A673 (cell line): ENCODE results near the gene NACC2. TPM values are rescaled to one million over a fixed set of nuclear protein-coding genes. Genes with fewer than 3 reads are reported as not detected.

ENCODE experiments used
- BruUV-seq: library from RNA; stranded (reverse); fragments of 400-500 nt; replicated peaks from 2 replicates; lab custom pipeline; 2021; lab: Mats Ljungman, UMichigan
- CTCF ChIA-PET: fragments of 300-600 bp; sonication (Branson Sonifier 250); formaldehyde crosslinking; loops from one replicate; lab custom pipeline; 2022; ENCODE audit warnings: antibody characterized with exemption; lab: Charles Lee
- POLR2A ChIA-PET: fragments of 300-600 bp; sonication (Branson Sonifier 250); formaldehyde crosslinking; loops from one replicate; lab custom pipeline; 2022; ENCODE audit warnings: antibody characterized with exemption; ENCODE audit not compliant: low non-redundant PET; lab: Charles Lee
- DNase-seq: peaks from one replicate; pipeline ENCODE4 v3.0.0-alpha.2; 2015; ENCODE audit warnings: low spot score
- H3K27ac ChIP-seq: fragments of 200-600 bp; sonication (generic); 2 replicates; pipeline ENCODE4 v1.5.1; 2016; ENCODE audit warnings: mixed run types, low read depth, mild to moderate bottlenecking, mixed read lengths, antibody characterized with exemption, low read length; ENCODE audit not compliant: poor library complexity, severe bottlenecking
- H3K27me3 ChIP-seq: fragments of 200-600 bp; sonication (generic); replicated peaks from 2 replicates; pipeline ENCODE4 v1.6.1; 2017; ENCODE audit warnings: mixed run types, low read depth, mild to moderate bottlenecking, mixed read lengths, antibody characterized with exemption, low read length; ENCODE audit not compliant: insufficient read depth, poor library complexity
- H3K36me3 ChIP-seq: fragments of 200-600 bp; sonication (generic); 2 replicates; pipeline ENCODE4 v1.6.1; 2016; ENCODE audit warnings: mixed run types, mild to moderate bottlenecking, mixed read lengths, antibody characterized with exemption, low read length; ENCODE audit not compliant: insufficient read depth, poor library complexity, severe bottlenecking
- H3K4me1 ChIP-seq: fragments of 200-600 bp; sonication (generic); 2 replicates; pipeline ENCODE4 v1.6.1; 2017; ENCODE audit warnings: mixed run types, mild to moderate bottlenecking, mixed read lengths, antibody characterized with exemption, low read length; ENCODE audit not compliant: insufficient read depth, poor library complexity, severe bottlenecking
- H3K4me3 ChIP-seq: fragments of 200-600 bp; sonication (generic); 2 replicates; pipeline ENCODE4 v1.5.1; 2016; ENCODE audit warnings: low read depth, mixed run types, mild to moderate bottlenecking, mixed read lengths, low read length; ENCODE audit not compliant: poor library complexity, severe bottlenecking
- H3K9me3 ChIP-seq: fragments of 200-600 bp; sonication (generic); 2 replicates; pipeline ENCODE4 v1.6.1; 2016; ENCODE audit warnings: mixed run types, low read depth, mild to moderate bottlenecking, mixed read lengths, antibody characterized with exemption, low read length; ENCODE audit not compliant: poor library complexity, severe bottlenecking
- EZH2 ChIP-seq: fragments of 200-600 bp; sonication (generic); IDR thresholded peaks from 2 replicates; pipeline ENCODE4 v1.6.1; 2017; ENCODE audit warnings: borderline replicate concordance, low read depth, mild to moderate bottlenecking, mixed read lengths, antibody characterized with exemption, low read length; ENCODE audit not compliant: poor library complexity, severe bottlenecking
- intact Hi-C: fragments of 100-400 bp; cut with micrococcal nuclease; formaldehyde crosslinking; loops from one replicate; pipeline ENCODE4 v1.10.0; 2022; ENCODE audit not compliant: unreplicated experiment
- total RNA-seq: library from RNA; stranded (reverse); gene quantifications from 2 replicates; pipeline ENCODE4 v1.2.3, GENCODE V29; 2021
- TF ChIP-seq, protein P1 (sequence below): fragments of 300-800, 200-600 bp; sonication (generic); conservative IDR thresholded peaks from 2 replicates; pipeline ENCODE4 v1.5.1; 2017; ENCODE audit warnings: low read depth, mild to moderate bottlenecking, antibody characterized with exemption, low read length, moderate library complexity, mixed read lengths

Gene NACC2
- total RNA-seq, 1 experiment from 2014 or later, result 19.5 TPM

DNA sequence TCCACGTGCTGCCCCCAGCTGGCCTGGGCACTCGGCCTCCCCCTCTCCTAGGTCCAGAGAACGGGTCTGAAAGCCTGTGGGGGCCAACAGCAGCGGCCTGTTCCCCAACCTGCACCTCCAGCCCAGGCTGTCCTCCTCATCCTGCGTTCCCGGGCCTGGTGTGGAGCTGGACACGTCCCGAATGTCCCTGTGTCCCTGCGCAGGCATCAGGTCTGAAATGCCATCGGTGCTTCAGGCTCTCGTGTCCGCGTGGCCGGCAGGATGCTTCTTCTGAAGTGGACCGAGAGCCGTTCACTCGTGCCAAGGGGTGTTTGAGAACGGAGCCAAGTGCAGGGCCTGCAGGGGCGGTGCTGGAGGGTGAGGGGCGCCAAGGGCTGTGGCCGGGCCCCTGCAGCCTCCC lies 109.2 kb downstream of the NACC2 start:
- BruUV-seq, result no TSS peak
- peak overlapping the region; percentile 47 for H3K27ac ChIP-seq
- no peaks in the 10 kb centered on the region for H3K27me3 ChIP-seq
- no peaks in the 10 kb centered on the region for H3K9me3 ChIP-seq
- POLR2A ChIA-PET, result no interaction called here
- H3K36me3 ChIP-seq, result no peaks in the 10 kb centered on the region
- H3K4me1 ChIP-seq, result peaks cover 52% of the 10 kb centered on the region
- TF ChIP-seq, protein P1, sequence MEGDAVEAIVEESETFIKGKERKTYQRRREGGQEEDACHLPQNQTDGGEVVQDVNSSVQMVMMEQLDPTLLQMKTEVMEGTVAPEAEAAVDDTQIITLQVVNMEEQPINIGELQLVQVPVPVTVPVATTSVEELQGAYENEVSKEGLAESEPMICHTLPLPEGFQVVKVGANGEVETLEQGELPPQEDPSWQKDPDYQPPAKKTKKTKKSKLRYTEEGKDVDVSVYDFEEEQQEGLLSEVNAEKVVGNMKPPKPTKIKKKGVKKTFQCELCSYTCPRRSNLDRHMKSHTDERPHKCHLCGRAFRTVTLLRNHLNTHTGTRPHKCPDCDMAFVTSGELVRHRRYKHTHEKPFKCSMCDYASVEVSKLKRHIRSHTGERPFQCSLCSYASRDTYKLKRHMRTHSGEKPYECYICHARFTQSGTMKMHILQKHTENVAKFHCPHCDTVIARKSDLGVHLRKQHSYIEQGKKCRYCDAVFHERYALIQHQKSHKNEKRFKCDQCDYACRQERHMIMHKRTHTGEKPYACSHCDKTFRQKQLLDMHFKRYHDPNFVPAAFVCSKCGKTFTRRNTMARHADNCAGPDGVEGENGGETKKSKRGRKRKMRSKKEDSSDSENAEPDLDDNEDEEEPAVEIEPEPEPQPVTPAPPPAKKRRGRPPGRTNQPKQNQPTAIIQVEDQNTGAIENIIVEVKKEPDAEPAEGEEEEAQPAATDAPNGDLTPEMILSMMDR, result no peak
- TF ChIP-seq EZH2, result no peak
- H3K4me3 ChIP-seq, result no peak overlapping the region
- intact Hi-C loops, result no loop called here
- DNase-seq, result no peak
- CTCF ChIA-PET, result interaction anchor here (0.8 kb wide), 1 partner anchor 12 kb away, joined by 3 read pairs; no protein-coding TSS in a partner anchor

DNA sequence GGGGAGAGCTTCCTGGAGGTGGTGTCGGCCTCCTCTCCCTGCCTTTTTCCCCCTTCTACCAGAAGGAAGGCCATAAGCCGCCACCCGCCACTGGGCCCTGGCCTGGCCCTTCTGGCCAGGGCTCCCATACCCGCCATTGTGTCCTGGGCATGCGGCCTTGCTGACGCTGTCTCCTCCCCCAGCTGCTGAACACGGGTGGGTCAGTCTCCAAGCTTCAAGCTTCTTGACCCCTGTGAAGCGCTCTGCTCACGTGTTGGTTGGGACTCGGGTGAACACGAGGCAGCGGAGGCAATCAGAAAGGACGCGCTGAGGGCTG lies 109.7 kb downstream of the NACC2 start:
- no TSS peak for BruUV-seq
- no peak overlapping the region for H3K4me3 ChIP-seq
- H3K4me1 ChIP-seq, result peaks cover 51% of the 10 kb centered on the region
- intact Hi-C loops, result no loop called here
- no peaks in the 10 kb centered on the region for H3K9me3 ChIP-seq
- ChIA-PET CTCF (interaction anchor here (0.8 kb wide), 1 partner anchor 11 kb away, joined by 3 read pairs; no protein-coding TSS in a partner anchor), POLR2A (no interaction called here)
- peak overlapping the region; percentile 47 for H3K27ac ChIP-seq
- TF ChIP-seq, protein P1, result no peak
- TF ChIP-seq EZH2, result no peak
- H3K27me3 ChIP-seq, result no peaks in the 10 kb centered on the region
- DNase-seq, result no peak
- H3K36me3 ChIP-seq, result no peaks in the 10 kb centered on the region

DNA sequence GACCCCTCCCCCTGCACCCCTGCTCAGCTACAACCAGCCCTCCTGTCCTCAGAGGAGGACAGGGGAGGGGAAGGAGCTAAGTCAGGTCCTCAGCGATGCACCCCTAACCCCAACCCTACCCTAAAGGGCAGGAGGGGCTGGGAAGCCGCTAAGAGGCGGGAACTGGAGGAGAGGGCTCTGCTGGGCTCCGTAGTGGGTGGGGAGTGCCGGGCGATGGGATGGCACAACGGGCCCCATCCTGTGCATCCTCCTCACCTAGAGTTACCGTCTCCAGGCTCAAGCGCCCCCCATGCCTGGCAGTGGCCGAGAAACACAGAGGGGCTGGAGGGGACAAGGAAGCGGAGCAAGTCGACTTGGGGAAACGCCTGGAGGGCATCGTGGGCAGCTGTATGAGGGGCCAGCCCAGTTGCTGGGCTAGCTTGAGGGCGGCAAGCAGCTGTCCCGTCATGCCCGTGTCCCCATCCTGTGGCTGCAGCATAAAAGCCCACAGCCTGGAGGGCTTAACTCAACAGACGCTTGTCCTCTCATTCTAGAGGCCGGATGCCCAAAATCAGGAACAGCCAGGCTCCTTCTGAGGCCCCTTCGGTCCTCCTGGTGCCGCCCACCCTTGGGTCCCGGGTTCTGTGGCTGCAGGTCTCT lies 110.9 kb downstream of the NACC2 start:
- peaks cover 42% of the 10 kb centered on the region for H3K4me1 ChIP-seq

More for the DNA sequence above, 110.9 kb downstream of the NACC2 start:
- DNase-seq, result no peak
- intact Hi-C loops, result no loop called here
- H3K9me3 ChIP-seq, result no peaks in the 10 kb centered on the region
- ChIA-PET CTCF (no interaction called here), POLR2A (no interaction called here)
- BruUV-seq, result no TSS peak
- no peaks in the 10 kb centered on the region for H3K27me3 ChIP-seq
- peak overlapping the region; percentile 29 for H3K27ac ChIP-seq
- TF ChIP-seq EZH2, result no peak
- TF ChIP-seq, protein P1, result no peak
- no peak overlapping the region for H3K4me3 ChIP-seq
- H3K36me3 ChIP-seq, result no peaks in the 10 kb centered on the region
